Panc1 (cell line): ENCODE data around the gene NR1H3. TPM values are rescaled to one million over a fixed set of nuclear protein-coding genes. Genes with fewer than 3 reads are reported as not detected.

Experiments used
- ATAC-seq: fragments of 200-7000 bp; cut with Tn5 transposase; 2 replicates; pipeline ENCODE4 v1.9.1; 2020; ENCODE audit warnings: mild to moderate bottlenecking, moderate library complexity
- BruUV-seq: library from RNA; stranded (reverse); fragments of 400-500 nt; replicated peaks from 2 replicates; lab custom pipeline; 2021; lab: Mats Ljungman, UMichigan
- CTCF ChIA-PET: fragments of 300-600 bp; sonication (Branson Sonifier 250); formaldehyde crosslinking; loops from one replicate; lab custom pipeline; 2022; ENCODE audit warnings: antibody characterized with exemption; lab: Charles Lee
- POLR2A ChIA-PET: fragments of 300-600 bp; sonication (Branson Sonifier 250); formaldehyde crosslinking; loops from one replicate; lab custom pipeline; 2022; ENCODE audit warnings: antibody characterized with exemption; lab: Charles Lee
- DNase-seq: peaks from one replicate; pipeline ENCODE4 v3.0.0-alpha.2; 2010; ENCODE audit warnings: low read depth, low spot score
- H3K27ac ChIP-seq: 2 replicates; pipeline ENCODE4 v1.5.1; 2011; ENCODE audit warnings: mild to moderate bottlenecking, low read length, inconsistent platforms
- H3K27me3 ChIP-seq: fragments of 200-500 bp; sonication (Bioruptor generic); 2 replicates; pipeline ENCODE4 v1.6.0; 2014; ENCODE audit warnings: low read length, inconsistent platforms; ENCODE audit not compliant: control insufficient read depth, insufficient read depth
- H3K36me3 ChIP-seq: fragments of 200-500 bp; sonication (Bioruptor generic); 2 replicates; pipeline ENCODE4 v1.5.1; 2014; ENCODE audit warnings: inconsistent platforms, mild to moderate bottlenecking, low read length, moderate library complexity; ENCODE audit not compliant: control insufficient read depth, insufficient read depth
- H3K4me1 ChIP-seq: 2 replicates; pipeline ENCODE4 v1.5.1; 2011; ENCODE audit warnings: inconsistent platforms, mild to moderate bottlenecking, low read length, moderate library complexity; ENCODE audit not compliant: control insufficient read depth, insufficient read depth
- H3K4me3 ChIP-seq, 2 experiments: 2 replicates each; pipeline ENCODE4 v1.5.1; 2011 to 2012; ENCODE audit warnings: low read depth in 2 of 2, low read length in 2 of 2, mild to moderate bottlenecking in 2 of 2, inconsistent platforms in 1 of 2, moderate library complexity in 1 of 2
- H3K9me3 ChIP-seq: fragments of 200-500 bp; sonication (Bioruptor generic); 2 replicates; pipeline ENCODE4 v1.5.1; 2014; ENCODE audit warnings: low read depth, mild to moderate bottlenecking, inconsistent platforms, low read length, moderate library complexity; ENCODE audit not compliant: control insufficient read depth, insufficient read depth
- POLR2AphosphoS5 ChIP-seq: IDR thresholded peaks from 2 replicates; pipeline ENCODE4 v1.6.1; 2012; ENCODE audit warnings: mild to moderate bottlenecking, low read depth, low read length, moderate library complexity
- SIN3A ChIP-seq: IDR thresholded peaks from 2 replicates; pipeline ENCODE4 v1.6.1; 2012; ENCODE audit warnings: low read depth, mild to moderate bottlenecking, low read length, moderate library complexity, borderline replicate concordance; ENCODE audit not compliant: insufficient read depth
- TCF7L2 ChIP-seq: IDR thresholded peaks from 2 replicates; pipeline ENCODE4 v1.6.1; 2011; ENCODE audit warnings: mild to moderate bottlenecking, low read depth, low read length, inconsistent platforms
- in situ Hi-C: cut with HindIII; loops from 2 replicates; pipeline ENCODE4 v1.10.0; 2016; ENCODE audit warnings: low sequenced_read_pairs, low pct_unique_long_range_greater_than_20kb
- intact Hi-C: fragments of 100-400 bp; cut with micrococcal nuclease; formaldehyde crosslinking; loops from one replicate; pipeline ENCODE4 v1.10.0; 2022; ENCODE audit not compliant: unreplicated experiment
- total RNA-seq: library from RNA; stranded (reverse); gene quantifications from one replicate; pipeline ENCODE4 v1.2.1, GENCODE V29; 2021; ENCODE audit not compliant: unreplicated experiment
- TF ChIP-seq, protein P1 (sequence below), 2 experiments: IDR thresholded peaks; 2 replicates each; pipeline ENCODE4 v1.6.1; 2011 to 2012; ENCODE audit warnings: low read depth in 2 of 2, control low read depth in 1 of 2, low read length in 1 of 2, mild to moderate bottlenecking in 1 of 2, moderate library complexity in 1 of 2; ENCODE audit not compliant: insufficient read depth in 1 of 2
- TF ChIP-seq, protein P2 (sequence below): fragments of 450-650 bp; IDR thresholded peaks from 2 replicates; pipeline ENCODE4 v1.5.1; 2017; ENCODE audit warnings: mild to moderate bottlenecking

Gene NR1H3
- total RNA-seq, 1 experiment from 2014 or later: 17.2 TPM

DNA sequence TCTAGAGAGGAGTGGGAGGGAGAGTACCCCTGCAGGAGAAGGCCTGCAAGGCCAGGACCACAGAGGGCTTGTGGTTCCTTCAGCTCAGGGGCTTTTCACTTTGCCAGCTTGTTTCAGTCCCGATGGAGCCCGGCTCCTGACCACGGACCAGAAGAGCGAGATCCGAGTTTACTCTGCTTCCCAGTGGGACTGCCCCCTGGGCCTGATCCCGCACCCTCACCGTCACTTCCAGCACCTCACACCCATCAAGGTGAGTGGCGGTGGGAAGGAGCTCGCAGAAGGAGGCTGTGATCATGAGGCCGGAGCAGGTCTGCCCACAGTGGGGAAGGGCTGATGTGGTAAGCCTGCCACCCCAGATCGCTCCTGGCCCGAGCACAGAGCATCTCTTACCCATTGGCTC is 22.6 kb upstream of the NR1H3 start:
- TF ChIP-seq SIN3A (no peak), POLR2AphosphoS5 (no peak), TCF7L2 (no peak)
- TF ChIP-seq, protein P1, sequence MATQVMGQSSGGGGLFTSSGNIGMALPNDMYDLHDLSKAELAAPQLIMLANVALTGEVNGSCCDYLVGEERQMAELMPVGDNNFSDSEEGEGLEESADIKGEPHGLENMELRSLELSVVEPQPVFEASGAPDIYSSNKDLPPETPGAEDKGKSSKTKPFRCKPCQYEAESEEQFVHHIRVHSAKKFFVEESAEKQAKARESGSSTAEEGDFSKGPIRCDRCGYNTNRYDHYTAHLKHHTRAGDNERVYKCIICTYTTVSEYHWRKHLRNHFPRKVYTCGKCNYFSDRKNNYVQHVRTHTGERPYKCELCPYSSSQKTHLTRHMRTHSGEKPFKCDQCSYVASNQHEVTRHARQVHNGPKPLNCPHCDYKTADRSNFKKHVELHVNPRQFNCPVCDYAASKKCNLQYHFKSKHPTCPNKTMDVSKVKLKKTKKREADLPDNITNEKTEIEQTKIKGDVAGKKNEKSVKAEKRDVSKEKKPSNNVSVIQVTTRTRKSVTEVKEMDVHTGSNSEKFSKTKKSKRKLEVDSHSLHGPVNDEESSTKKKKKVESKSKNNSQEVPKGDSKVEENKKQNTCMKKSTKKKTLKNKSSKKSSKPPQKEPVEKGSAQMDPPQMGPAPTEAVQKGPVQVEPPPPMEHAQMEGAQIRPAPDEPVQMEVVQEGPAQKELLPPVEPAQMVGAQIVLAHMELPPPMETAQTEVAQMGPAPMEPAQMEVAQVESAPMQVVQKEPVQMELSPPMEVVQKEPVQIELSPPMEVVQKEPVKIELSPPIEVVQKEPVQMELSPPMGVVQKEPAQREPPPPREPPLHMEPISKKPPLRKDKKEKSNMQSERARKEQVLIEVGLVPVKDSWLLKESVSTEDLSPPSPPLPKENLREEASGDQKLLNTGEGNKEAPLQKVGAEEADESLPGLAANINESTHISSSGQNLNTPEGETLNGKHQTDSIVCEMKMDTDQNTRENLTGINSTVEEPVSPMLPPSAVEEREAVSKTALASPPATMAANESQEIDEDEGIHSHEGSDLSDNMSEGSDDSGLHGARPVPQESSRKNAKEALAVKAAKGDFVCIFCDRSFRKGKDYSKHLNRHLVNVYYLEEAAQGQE (IDR thresholded peaks at IDR 0.05; ENCODE audit: insufficient read depth in 1 of 2, low read depth in 2 of 2, low read length in 1 of 2): no peak
- TF ChIP-seq, protein P2, sequence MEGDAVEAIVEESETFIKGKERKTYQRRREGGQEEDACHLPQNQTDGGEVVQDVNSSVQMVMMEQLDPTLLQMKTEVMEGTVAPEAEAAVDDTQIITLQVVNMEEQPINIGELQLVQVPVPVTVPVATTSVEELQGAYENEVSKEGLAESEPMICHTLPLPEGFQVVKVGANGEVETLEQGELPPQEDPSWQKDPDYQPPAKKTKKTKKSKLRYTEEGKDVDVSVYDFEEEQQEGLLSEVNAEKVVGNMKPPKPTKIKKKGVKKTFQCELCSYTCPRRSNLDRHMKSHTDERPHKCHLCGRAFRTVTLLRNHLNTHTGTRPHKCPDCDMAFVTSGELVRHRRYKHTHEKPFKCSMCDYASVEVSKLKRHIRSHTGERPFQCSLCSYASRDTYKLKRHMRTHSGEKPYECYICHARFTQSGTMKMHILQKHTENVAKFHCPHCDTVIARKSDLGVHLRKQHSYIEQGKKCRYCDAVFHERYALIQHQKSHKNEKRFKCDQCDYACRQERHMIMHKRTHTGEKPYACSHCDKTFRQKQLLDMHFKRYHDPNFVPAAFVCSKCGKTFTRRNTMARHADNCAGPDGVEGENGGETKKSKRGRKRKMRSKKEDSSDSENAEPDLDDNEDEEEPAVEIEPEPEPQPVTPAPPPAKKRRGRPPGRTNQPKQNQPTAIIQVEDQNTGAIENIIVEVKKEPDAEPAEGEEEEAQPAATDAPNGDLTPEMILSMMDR: no peak
- CTCF ChIA-PET: interaction anchor here (0.8 to 2.3 kb wide), 5 partner anchors 12 to 120 kb away, joined by 3 to 11 read pairs (median 4); partner anchors contain the start of gene ACP2
- in situ Hi-C loops (no loop called here), intact Hi-C loops (no loop called here)
- peak overlapping the region in 1 of 2 experiments; percentile 51; a peak in 2 of 4 replicates for H3K4me3 ChIP-seq
- peaks cover 20% of the 10 kb centered on the region for H3K4me1 ChIP-seq
- BruUV-seq: no TSS peak
- H3K27ac ChIP-seq: peak overlapping the region; percentile 83
- H3K9me3 ChIP-seq: no peaks in the 10 kb centered on the region
- no peaks in the 10 kb centered on the region for H3K36me3 ChIP-seq
- H3K27me3 ChIP-seq: no peaks in the 10 kb centered on the region
- DNase-seq (no peak), ATAC-seq (peak; percentile 4; the same call in 1 of the 2 replicates)
- POLR2A ChIA-PET: interaction anchor here (0.8 to 2.5 kb wide), 2 partner anchors 13 to 21 kb away, joined by 3 to 10 read pairs; partner anchors contain the start of gene ACP2

DNA sequence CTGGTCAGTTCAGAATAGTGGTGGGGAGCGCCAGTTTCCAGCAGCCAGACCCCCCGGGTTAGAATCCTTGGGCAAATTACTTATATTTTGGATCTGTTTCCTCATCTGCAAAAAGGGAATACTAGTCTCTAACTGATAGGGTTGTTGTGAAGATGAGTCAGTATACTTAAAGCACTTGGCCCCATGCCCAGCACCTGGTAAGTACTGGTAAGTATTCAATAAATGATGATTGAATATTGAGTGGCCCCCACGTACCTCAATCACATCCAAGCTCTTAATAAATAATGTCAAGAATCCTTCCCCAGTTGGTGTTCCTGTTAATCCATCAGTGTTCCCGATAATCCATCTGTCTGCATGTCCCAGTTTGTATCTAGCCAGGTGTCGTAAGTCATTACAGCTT is 21.3 kb upstream of the NR1H3 start:
- POLR2A ChIA-PET: interaction anchor here (0.6 kb wide), 1 partner anchor 56 kb away, joined by 3 read pairs; no protein-coding TSS in a partner anchor
- Histone ChIP-seq H3K36me3 (no peaks in the 10 kb centered on the region), H3K4me3 (no peak overlapping the region), H3K27me3 (no peaks in the 10 kb centered on the region), H3K27ac (peak overlapping the region; percentile 0; the same call in 1 of the 2 replicates), H3K4me1 (peaks cover 20% of the 10 kb centered on the region), H3K9me3 (no peaks in the 10 kb centered on the region)
- intact Hi-C loops: no loop called here
- ATAC-seq (no peak), DNase-seq (no peak)
- CTCF ChIA-PET: interaction anchor here (0.5 kb wide), 1 partner anchor 119 kb away, joined by 4 read pairs; no protein-coding TSS in a partner anchor
- no TSS peak for BruUV-seq
- in situ Hi-C loops: no loop called here
- TF ChIP-seq, protein P2: no peak
- TF ChIP-seq, protein P1 (IDR thresholded peaks at IDR 0.05; ENCODE audit: insufficient read depth in 1 of 2, low read depth in 2 of 2, low read length in 1 of 2): no peak
- no peak for TF ChIP-seq POLR2AphosphoS5
- TF ChIP-seq TCF7L2: no peak
- no peak for TF ChIP-seq SIN3A
